Esophagus muscularis mucosa (tissue), 4 donors: ENCODE data around the gene SPACA9. TPM values are rescaled to one million over a fixed set of nuclear protein-coding genes. Genes with fewer than 3 reads are reported as not detected.

ENCODE experiments used
- DNase-seq: peaks from one replicate; pipeline ENCODE4 v3.0.0-alpha.2; 2017; ENCODE audit errors: extremely low spot score
- H3K27ac ChIP-seq, 4 donors: fragments of 200-600 bp; sonication (generic); replicated peaks in 1 of 4; 1 replicate in 3 of 4; 2 replicates in 1 of 4; pipeline ENCODE4 v1.5.1; 2016 to 2019; ENCODE audit warnings: mild to moderate bottlenecking in 1 of 4
- H3K27me3 ChIP-seq, 4 donors: fragments of 200-600 bp; sonication (generic); one replicate each; pipeline versions ENCODE4 v1.5.1 to v1.6.0; 2016 to 2019
- H3K36me3 ChIP-seq, 4 donors: fragments of 200-600 bp; sonication (generic); one replicate each; pipeline ENCODE4 v1.5.1; 2016 to 2019
- H3K4me1 ChIP-seq, 4 donors: fragments of 200-600 bp; sonication (generic); one replicate each; pipeline ENCODE4 v1.5.1; 2016 to 2019
- H3K4me3 ChIP-seq, 4 donors: fragments of 200-600 bp; sonication (generic); 1 replicate in 2 of 4; 2 replicates in 2 of 4; pipeline ENCODE4 v1.5.1; 2016 to 2019; ENCODE audit warnings: mild to moderate bottlenecking in 4 of 4, moderate library complexity in 1 of 4
- H3K9me3 ChIP-seq, 4 donors: fragments of 200-600 bp; sonication (generic); 1 replicate in 3 of 4; 2 replicates in 1 of 4; pipeline ENCODE4 v1.5.1; 2016 to 2019
- CTCF ChIP-seq, 3 experiments: fragments of 200-600 bp in 2 of 3; fragments of 450-650 bp in 1 of 3; sonication (generic) in 2 of 3; IDR thresholded peaks; one replicate each; pipeline ENCODE4 v1.5.1; 2017 to 2019; ENCODE audit warnings: antibody characterized with exemption in 3 of 3, mild to moderate bottlenecking in 2 of 3, moderate library complexity in 1 of 3
- EP300 ChIP-seq: sonication (generic); formaldehyde crosslinking; IDR thresholded peaks from one replicate; pipeline ENCODE4 v1.6.1; 2017; ENCODE audit warnings: antibody characterized with exemption
- POLR2A ChIP-seq: fragments of 450-650 bp; IDR thresholded peaks from one replicate; pipeline ENCODE4 v1.6.1; 2017; ENCODE audit warnings: antibody characterized with exemption, moderate library complexity, mild to moderate bottlenecking, low read depth
- POLR2AphosphoS5 ChIP-seq, 2 donors: sonication (generic); formaldehyde crosslinking; IDR thresholded peaks; one replicate each; pipeline ENCODE4 v1.6.1; 2017; ENCODE audit warnings: antibody characterized with exemption in 2 of 2
- WGBS: methylation state at CpG from one replicate; pipeline ENCODE4 v1.1.5; 2018; 5-methylcytosine and 5-hydroxymethylcytosine counted together
- intact Hi-C: fragments of 100-400 bp; cut with DNase I; formaldehyde crosslinking; loops from one replicate; pipeline ENCODE4 v1.15.1; 2023
- total RNA-seq, 4 donors: library from RNA; depleted of rRNA; stranded (reverse); fragments of >200 nt; gene quantifications; one replicate each; pipeline versions ENCODE4 v1.1.0 to v1.2.1, GENCODE V29; 2016

SPACA9 gene
- total RNA-seq, 4 donors from 2014 or later, result 3.3 to 10.1 (median 5.5) TPM

GRCh38 chr9:132876849-132877248 is 1.8 kb upstream of the SPACA9 start:
- Histone ChIP-seq H3K9me3 (no peaks in the 10 kb centered on the region), H3K4me3 (no peak overlapping the region), H3K27me3 (no peaks in the 10 kb centered on the region), H3K36me3 (no peaks in the 10 kb centered on the region), H3K27ac (no peak overlapping the region), H3K4me1 (peaks cover 11 to 24% (median 17%) of the 10 kb centered on the region in 4 donors)
- intact Hi-C loops, result loop anchor here (5.0 kb wide), 2 partner anchors 70 to 205 kb away; partner anchors contain the start of gene GTF3C4
- no peak for TF ChIP-seq EP300
- TF ChIP-seq POLR2A, result no peak
- TF ChIP-seq POLR2AphosphoS5 (IDR thresholded peaks at IDR 0.05), result no peak
- TF ChIP-seq CTCF (IDR thresholded peaks at IDR 0.05), result no peak
- no peak for DNase-seq
- 80% methylated on average over 3 of the region's 3 CpGs for WGBS

GRCh38 chr9:132877458-132877823 is 1.3 kb upstream of the SPACA9 start:
- H3K36me3 ChIP-seq, result no peaks in the 10 kb centered on the region
- peak overlapping the region; percentile 78 to 93 (median 87) for H3K4me3 ChIP-seq
- H3K27me3 ChIP-seq, result no peaks in the 10 kb centered on the region
- no peak for DNase-seq
- no peaks in the 10 kb centered on the region for H3K9me3 ChIP-seq
- H3K27ac ChIP-seq, result peak overlapping the region in 3 of 4 donors; percentile 78 to 90 (median 87)
- 10% methylated on average over 2 of the region's 14 CpGs for WGBS
- TF ChIP-seq POLR2A, result no peak
- peaks cover 11 to 24% (median 16%) of the 10 kb centered on the region in 4 donors for H3K4me1 ChIP-seq
- intact Hi-C loops, result loop anchor here (5.0 kb wide), 2 partner anchors 70 to 205 kb away; partner anchors contain the start of gene GTF3C4

- no peak for TF ChIP-seq POLR2A
- peak; percentile 66 to 69 for TF ChIP-seq POLR2AphosphoS5 (IDR thresholded peaks at IDR 0.05)
- WGBS, result 0% methylated on average over 31 of the region's 89 CpGs
- H3K36me3 ChIP-seq, result no peaks in the 10 kb centered on the region
- H3K27me3 ChIP-seq, result no peaks in the 10 kb centered on the region
- peak within 1 kb of the TSS; percentile 78 to 90 (median 88) for H3K27ac ChIP-seq
- DNase-seq, result no peak
- H3K9me3 ChIP-seq, result no peaks in the 10 kb centered on the region
- intact Hi-C loops, result loop anchor here (5.0 kb wide), 2 partner anchors 69 to 206 kb away; partner anchors contain the start of gene GTF3C4
- H3K4me3 ChIP-seq, result peak within 1 kb of the TSS; percentile 78 to 93 (median 87)
- H3K4me1 ChIP-seq, result peaks cover 11 to 24% (median 16%) of the 10 kb centered on the region in 4 donors
Measured at GRCh38 chr9:132877824-132878694, 639 bp upstream of the SPACA9 start, which contains the start of gene AK8. Gene AK8 (minus strand): TSS chr9:132878284. CDS start chr9:132878255, 29 bp downstream.

- TF ChIP-seq POLR2A (no peak), EP300 (no peak), POLR2AphosphoS5 (IDR thresholded peaks at IDR 0.05) (no peak), CTCF (IDR thresholded peaks at IDR 0.05) (no peak)
- intact Hi-C loops, result loop anchor here (5.0 kb wide), 2 partner anchors 68 to 207 kb away; partner anchors contain the start of gene GTF3C4
- Histone ChIP-seq H3K9me3 (no peaks in the 10 kb centered on the region), H3K27me3 (no peaks in the 10 kb centered on the region), H3K4me1 (peaks cover 11 to 24% (median 16%) of the 10 kb centered on the region in 4 donors), H3K36me3 (peaks cover 0 to 11% (median 4%) of the 10 kb centered on the region in 4 donors), H3K4me3 (peak overlapping the region; percentile 78 to 93 (median 87)), H3K27ac (peak overlapping the region; percentile 78 to 90 (median 88))
- no peak for DNase-seq
- 93% methylated on average over 6 of the region's 6 CpGs for WGBS
Measured at GRCh38 chr9:132879457-132880323, 992 bp downstream of the SPACA9 start.

GRCh38 chr9:132880324-132880661 is 1.6 kb downstream of the SPACA9 start:
- no peak overlapping the region for H3K4me3 ChIP-seq
- no peak for TF ChIP-seq EP300
- no peak for TF ChIP-seq POLR2A
- no peak for TF ChIP-seq CTCF (IDR thresholded peaks at IDR 0.05)
- TF ChIP-seq POLR2AphosphoS5 (IDR thresholded peaks at IDR 0.05), result no peak
- H3K36me3 ChIP-seq, result peaks cover 0 to 17% (median 5%) of the 10 kb centered on the region in 4 donors
- H3K27ac ChIP-seq, result no peak overlapping the region
- no peaks in the 10 kb centered on the region for H3K27me3 ChIP-seq
- 84% methylated on average over 7 of the region's 7 CpGs for WGBS
- DNase-seq, result no peak
- H3K4me1 ChIP-seq, result peaks cover 11 to 24% (median 16%) of the 10 kb centered on the region in 4 donors
- intact Hi-C loops, result no loop called here
- H3K9me3 ChIP-seq, result no peaks in the 10 kb centered on the region
